NT2/D1 (cell line): ENCODE results near the gene ABCB1.
"Not testable (repeated sequence)": the region's sequence is repeated elsewhere in the genome, so short reads cannot be mapped to it uniquely, and the experiment has no call there.

Experiments used
- DNase-seq: peaks from one replicate; pipeline ENCODE4 v3.0.0-alpha.2; 2011; ENCODE audit warnings: low read depth, low spot score
- H3K27me3 ChIP-seq: 2 replicates; pipeline ENCODE4 v1.6.0; 2011; ENCODE audit warnings: mild to moderate bottlenecking; ENCODE audit not compliant: insufficient read length, insufficient read depth
- H3K36me3 ChIP-seq: 2 replicates; pipeline ENCODE4 v1.6.1; 2011; ENCODE audit warnings: mild to moderate bottlenecking, low read length, mixed read lengths; ENCODE audit not compliant: insufficient read depth, insufficient read length
- H3K4me1 ChIP-seq: 2 replicates; pipeline ENCODE4 v1.5.1; 2011; ENCODE audit not compliant: insufficient read depth, insufficient read length
- H3K4me3 ChIP-seq: 2 replicates; pipeline ENCODE4 v1.5.1; 2011; ENCODE audit warnings: low read depth; ENCODE audit not compliant: insufficient read length
- H3K9ac ChIP-seq: 2 replicates; pipeline ENCODE4 v1.6.0; 2011; ENCODE audit warnings: low read depth; ENCODE audit not compliant: insufficient read length
- H3K9me3 ChIP-seq: 2 replicates; pipeline ENCODE4 v1.5.1; 2011; ENCODE audit warnings: mild to moderate bottlenecking, low read length; ENCODE audit not compliant: insufficient read depth
- SUZ12 ChIP-seq: IDR thresholded peaks from 2 replicates; pipeline ENCODE4 v1.6.1; 2011; ENCODE audit not compliant: insufficient read length, insufficient read depth; ENCODE audit errors: extremely low read depth
- YY1 ChIP-seq: IDR thresholded peaks from 2 replicates; pipeline ENCODE4 v1.6.1; 2011; ENCODE audit not compliant: insufficient read length, insufficient read depth
- ZNF274 ChIP-seq: IDR thresholded peaks from 2 replicates; pipeline ENCODE4 v1.6.1; 2011; ENCODE audit warnings: mild to moderate bottlenecking, low read depth, low read length

Gene ABCB1

GRCh38 chr7:87580636-87581035, 20.0 kb downstream of the ABCB1 start:
- Histone ChIP-seq H3K4me3 (no peak overlapping the region), H3K36me3 (no peaks in the 10 kb centered on the region), H3K9me3 (no peaks in the 10 kb centered on the region), H3K4me1 (no peaks in the 10 kb centered on the region), H3K9ac (no peak overlapping the region), H3K27me3 (no peaks in the 10 kb centered on the region)
- no peak for DNase-seq
- TF ChIP-seq SUZ12: no peak
- no peak for TF ChIP-seq YY1
- no peak for TF ChIP-seq ZNF274

- TF ChIP-seq YY1 (no peak), ZNF274 (no peak), SUZ12 (no peak)
- Histone ChIP-seq H3K36me3 (no peaks in the 10 kb centered on the region), H3K4me3 (no peak overlapping the region), H3K4me1 (no peaks in the 10 kb centered on the region), H3K27me3 (no peaks in the 10 kb centered on the region), H3K9me3 (no peaks in the 10 kb centered on the region), H3K9ac (no peak overlapping the region)
- DNase-seq: no peak
Observed at GRCh38 chr7:87575521-87575920, 25.2 kb downstream of the ABCB1 start.

GRCh38 chr7:87574630-87575029, 26.1 kb downstream of the ABCB1 start:
- Histone ChIP-seq H3K4me1 (no peaks in the 10 kb centered on the region), H3K36me3 (no peaks in the 10 kb centered on the region), H3K9me3 (no peaks in the 10 kb centered on the region), H3K4me3 (no peak overlapping the region), H3K27me3 (no peaks in the 10 kb centered on the region), H3K9ac (no peak overlapping the region)
- no peak for TF ChIP-seq SUZ12
- no peak for TF ChIP-seq ZNF274
- TF ChIP-seq YY1: no peak
- no peak for DNase-seq

DNA sequence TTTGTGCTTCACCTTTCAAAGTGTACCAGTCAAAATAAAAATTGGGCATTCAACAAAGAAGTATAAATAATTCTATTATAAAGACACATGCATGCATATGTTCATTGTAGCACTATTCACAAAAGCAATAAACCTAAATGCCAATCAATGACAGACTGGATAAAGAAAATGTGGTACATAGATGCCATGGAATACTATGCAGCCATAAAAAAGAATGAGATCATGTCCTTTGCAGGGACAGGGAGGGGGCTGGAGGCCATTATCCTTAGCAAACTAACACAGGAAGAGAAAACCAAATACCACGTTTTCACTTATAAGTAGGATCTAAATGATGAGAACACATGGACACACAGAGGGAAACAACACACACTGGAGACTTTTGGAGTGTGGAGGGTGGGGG, 28.2 kb downstream of the ABCB1 start:
- not testable (repeated sequence) for DNase-seq, H3K9me3 ChIP-seq, H3K9ac ChIP-seq

GRCh38 chr7:87570178-87570577, 30.5 kb downstream of the ABCB1 start:
- TF ChIP-seq YY1 (no peak), SUZ12 (no peak), ZNF274 (no peak)
- no peaks in the 10 kb centered on the region for H3K9me3 ChIP-seq
- no peaks in the 10 kb centered on the region for H3K36me3 ChIP-seq
- DNase-seq: no peak
- no peak overlapping the region for H3K4me3 ChIP-seq
- no peaks in the 10 kb centered on the region for H3K4me1 ChIP-seq
- no peak overlapping the region for H3K9ac ChIP-seq
- H3K27me3 ChIP-seq: no peaks in the 10 kb centered on the region

More for the DNA sequence above, 28.2 kb downstream of the ABCB1 start:
- not testable (repeated sequence) for H3K4me1 ChIP-seq, H3K4me3 ChIP-seq, H3K36me3 ChIP-seq, H3K27me3 ChIP-seq

GRCh38 chr7:87567052-87567451, 33.6 kb downstream of the ABCB1 start:
- no peaks in the 10 kb centered on the region for H3K9me3 ChIP-seq
- H3K36me3 ChIP-seq: no peaks in the 10 kb centered on the region
- no peak overlapping the region for H3K9ac ChIP-seq
- no peak for DNase-seq
- no peak overlapping the region for H3K4me3 ChIP-seq
- no peaks in the 10 kb centered on the region for H3K4me1 ChIP-seq
- TF ChIP-seq YY1: no peak
- no peak for TF ChIP-seq SUZ12
- TF ChIP-seq ZNF274: no peak
- no peaks in the 10 kb centered on the region for H3K27me3 ChIP-seq

- DNase-seq: no peak
- no peak overlapping the region for H3K4me3 ChIP-seq
- H3K9me3 ChIP-seq: no peaks in the 10 kb centered on the region
- H3K27me3 ChIP-seq: no peaks in the 10 kb centered on the region
- TF ChIP-seq YY1: no peak
- TF ChIP-seq ZNF274: no peak
- no peak for TF ChIP-seq SUZ12
- no peak overlapping the region for H3K9ac ChIP-seq
- H3K4me1 ChIP-seq: no peaks in the 10 kb centered on the region
- no peaks in the 10 kb centered on the region for H3K36me3 ChIP-seq
Observed at GRCh38 chr7:87566311-87566900, 34.3 kb downstream of the ABCB1 start.

DNA sequence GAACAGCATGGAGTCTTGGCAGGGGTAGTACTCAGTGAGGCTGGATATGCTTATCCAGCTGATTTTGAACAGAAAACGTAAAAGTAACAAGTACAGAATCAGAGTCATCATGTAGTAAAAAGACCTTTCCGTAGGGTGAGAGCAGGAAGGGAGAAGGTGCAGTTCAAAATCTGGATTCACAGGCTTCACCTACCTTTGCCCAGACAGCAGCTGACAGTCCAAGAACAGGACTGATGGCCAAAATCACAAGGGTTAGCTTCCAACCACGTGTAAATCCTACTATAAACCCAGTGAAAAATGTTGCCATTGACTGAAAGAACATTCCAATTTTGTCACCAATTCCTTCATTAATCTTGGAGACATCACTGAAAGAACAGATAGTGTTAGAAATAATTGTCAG, 34.8 kb downstream of the ABCB1 start:
- Histone ChIP-seq H3K4me1 (no peaks in the 10 kb centered on the region), H3K36me3 (no peaks in the 10 kb centered on the region), H3K9ac (no peak overlapping the region), H3K4me3 (no peak overlapping the region), H3K27me3 (no peaks in the 10 kb centered on the region), H3K9me3 (no peaks in the 10 kb centered on the region)
- TF ChIP-seq ZNF274 (no peak), YY1 (no peak), SUZ12 (no peak)
- no peak for DNase-seq
